K562 (cell line): ENCODE data around the gene EEPD1. TPM values are rescaled to one million over a fixed set of nuclear protein-coding genes. Genes with fewer than 3 reads are reported as not detected.
A peak's percentile ranks its signal among the peaks of the same experiment; 100 is the strongest.

ENCODE experiments used
- BHLHE40 ChIP-seq: IDR thresholded peaks from 2 replicates; pipeline ENCODE4 v1.6.1; 2011; ENCODE audit warnings: low read length, improper control_type of control experiment
- CTBP1 ChIP-seq: fragments of 450-650 bp; IDR thresholded peaks from 2 replicates; pipeline ENCODE4 v1.6.1; 2016; ENCODE audit warnings: borderline replicate concordance
- DMBX1 ChIP-seq: fragments of 250-450 bp; sonication (Bioruptor Pico); IDR thresholded peaks from 2 replicates; pipeline ENCODE4 v1.8.0; 2022; ENCODE audit warnings: inconsistent platforms, mild to moderate bottlenecking, moderate library complexity, borderline replicate concordance
- DPF2 ChIP-seq: fragments of 450-650 bp; IDR thresholded peaks from 2 replicates; pipeline ENCODE4 v1.6.1; 2016
- FOXJ2 ChIP-seq: fragments of 200-800 bp; sonication (Bioruptor generic); IDR thresholded peaks from 2 replicates; pipeline ENCODE4 v1.6.1; 2016; ENCODE audit warnings: missing genetic modification characterization, missing compliant biosample characterization
- HDGF ChIP-seq: fragments of 450-650 bp; IDR thresholded peaks from 2 replicates; pipeline ENCODE4 v1.6.1; 2016
- MAX ChIP-seq: sonication (generic); formaldehyde crosslinking; IDR thresholded peaks from 2 replicates; pipeline ENCODE4 v1.9.0; 2022; ENCODE audit warnings: mild to moderate bottlenecking, missing genetic modification reagents
- MNT ChIP-seq, 2 experiments: fragments of 450-650 bp; conservative IDR thresholded peaks; 2 replicates each; pipeline ENCODE4 v1.6.1; 2017; ENCODE audit warnings: mild to moderate bottlenecking in 2 of 2, moderate library complexity in 2 of 2
- OTX1 ChIP-seq: fragments of 450-650 bp; formaldehyde crosslinking; IDR thresholded peaks from 2 replicates; pipeline ENCODE4 v1.4.0; 2022; ENCODE audit warnings: mild to moderate bottlenecking
- POLR3G ChIP-seq: IDR thresholded peaks from 2 replicates; pipeline ENCODE4 v1.6.1; 2011; ENCODE audit not compliant: insufficient read length, insufficient replicate concordance; ENCODE audit errors: extremely low read depth
- TRIM24 ChIP-seq, 2 experiments: fragments of 450-650 bp; IDR thresholded peaks; 2 replicates each; pipeline ENCODE4 v1.6.1; 2016
- U2AF2 ChIP-seq: fragments of 200-400 bp; formaldehyde crosslinking; optimal IDR thresholded peaks from 2 replicates; pipeline ENCODE3; 2017; ENCODE audit warnings: low read depth, mild to moderate bottlenecking, low read length
- ZFP36 ChIP-seq: fragments of 150-350 bp; IDR thresholded peaks from 2 replicates; pipeline ENCODE4 v1.6.1; 2018; ENCODE audit warnings: low read length, low read depth; ENCODE audit not compliant: partially characterized antibody
- ZKSCAN8 ChIP-seq: fragments of 200-800 bp; sonication (Bioruptor generic); IDR thresholded peaks from 2 replicates; pipeline ENCODE4 v1.6.1; 2016; ENCODE audit warnings: missing genetic modification characterization, missing compliant biosample characterization
- ZNF316 ChIP-seq: fragments of 450-650 bp; IDR thresholded peaks from 2 replicates; pipeline ENCODE4 v1.6.1; 2016
- ZNF318 ChIP-seq, 2 experiments: fragments of 450-650 bp; IDR thresholded peaks; 2 replicates each; pipeline ENCODE4 v1.6.1; 2016; ENCODE audit warnings: mild to moderate bottlenecking in 2 of 2, borderline replicate concordance in 1 of 2, low read depth in 1 of 2, moderate library complexity in 1 of 2
- polyA plus RNA-seq, 8 experiments: library from polyadenylated mRNA; depleted of rRNA in 4 of 8; stranded (reverse) in 5 of 8; unstranded in 3 of 8; fragments of >200 nt; fragmentation: Nextera tagmentation in 2 of 8; fragmentation: Illumina TruSeq in 1 of 8; extraction: Ambion mirVana in 2 of 8; extraction: Trizol in 1 of 8; gene quantifications; 2 replicates each; pipeline versions ENCODE4 v1.2.1 to v1.2.3, GENCODE V29; 2011 to 2014; ENCODE audit warnings: inconsistent platforms in 1 of 8, missing spikeins in 1 of 8
- total RNA-seq, 7 experiments: library from RNA; depleted of rRNA in 6 of 7; stranded (reverse); fragments of >200 nt in 6 of 7; fragmentation: Illumina TruSeq in 2 of 7; extraction: Trizol in 2 of 7; gene quantifications; 2 replicates each; pipeline versions ENCODE4 v1.2.1 to v1.2.3, GENCODE V29; 2011 to 2021; ENCODE audit warnings: low replicate concordance in 1 of 7

The EEPD1 gene
- total and polyA plus RNA-seq, 9 of the 15 experiments (the other 6 are each of a cell fraction or from before 2014, with no cell fraction given), result 0.01 to 1.5 (median 0.74) TPM; not detected in 1

- TF ChIP-seq DPF2 (peak; percentile 57), ZFP36 (peak; percentile 23), POLR3G (no peak), HDGF (0 out of 2 replicates have a peak, but pooled peaks have one; percentile 15), U2AF2 (no peak), TRIM24 (IDR thresholded peaks at IDR 0.05) (peak in 1 of 2 experiments; percentile 25; a peak in 1 of 4 replicates), ZKSCAN8 (no peak), CTBP1 (peak; percentile 38; the same call in 1 of the 2 replicates), BHLHE40 (peak; percentile 89), FOXJ2 (tag) (peak; percentile 68), MAX (CRISPR knock-in tag) (0 out of 2 replicates have a peak, but pooled peaks have one; percentile 24), ZNF316 (peak; percentile 98), ZNF318 (IDR thresholded peaks at IDR 0.05; ENCODE audit: borderline replicate concordance in 1 of 2, low read depth in 1 of 2) (0 out of 4 replicates have a peak, but pooled peaks of 1 of the 2 experiments have one; percentile 20), DMBX1 (0 out of 2 replicates have a peak, but pooled peaks have one; percentile 11), MNT (conservative IDR thresholded peaks at IDR 0.05) (0 out of 4 replicates have a peak, but pooled peaks of 1 of the 2 experiments have one; percentile 24), OTX1 (peak; percentile 88; the same call in 1 of the 2 replicates)
These were observed 149.1 kb downstream of the EEPD1 start (continued) for GRCh38 chr7:36301914-36302771.
